ENCODE data around the gene SLC16A11. TPM values are rescaled to one million over a fixed set of nuclear protein-coding genes. Genes with fewer than 3 reads are reported as not detected.

The SLC16A11 gene
- total and polyA plus RNA-seq, 9 of the 15 experiments (the other 6 are each of a cell fraction or from before 2014, with no cell fraction given): not detected

GRCh38 chr17:7019839-7020519 is 23.9 kb downstream of the SLC16A11 start:
- Histone ChIP-seq H3K4me2 (ENCODE audit: insufficient read depth, low read length) (peak overlapping the region; percentile 58), H2AFZ (ENCODE audit: low read depth, low read length) (peak overlapping the region; percentile 97), H3K9me3 (replicated peaks; ENCODE audit: control insufficient read depth, insufficient read depth, low read depth, low read length) (no peaks in the 10 kb centered on the region), H3K27ac (ENCODE audit: extremely low read depth, low read depth, low read length) (peak overlapping the region; percentile 78; the same call in 2 of the 3 replicates), H3K9me1 (ENCODE audit: control insufficient read depth, insufficient read depth, low read length) (no peaks in the 10 kb centered on the region), H3K79me2 (ENCODE audit: control insufficient read depth, insufficient read depth, low read length) (peaks cover 14% of the 10 kb centered on the region), H3K36me3 (ENCODE audit: control insufficient read depth, insufficient read depth, low read length) (no peaks in the 10 kb centered on the region), H3K27me3 (ENCODE audit: control insufficient read depth in 2 of 2, insufficient read depth in 2 of 2, low read length in 2 of 2) (no peaks in the 10 kb centered on the region), H3K4me3 (peak overlapping the region; percentile 17; the same call in 1 of the 2 replicates), H3K4me1 (replicated peaks in 1 of 2; ENCODE audit: control insufficient read depth in 2 of 2, insufficient read depth in 2 of 2, low read length in 2 of 2) (peaks cover 48 to 82% of the 10 kb centered on the region in 2 experiments), H4K20me1 (replicated peaks; ENCODE audit: control insufficient read depth, insufficient read depth, low read length) (no peaks in the 10 kb centered on the region), H3K9ac (ENCODE audit: insufficient read depth in 1 of 2, low read depth in 2 of 2, low read length in 2 of 2) (peak overlapping the region; percentile 53 to 87)
- no peak for ATAC-seq
- BruUV-seq (replicated peaks): no TSS peak
- CTCF ChIA-PET (ENCODE audit: low intra/inter-chr PET ratio): no interaction called here
- POLR2A ChIA-PET: interaction anchor here (1.0 kb wide), 1 partner anchor 104 kb away, joined by 4 read pairs; no protein-coding TSS in a partner anchor
- intact Hi-C loops (cut with micrococcal nuclease): loop anchor here (5.0 kb wide), 1 partner anchor 263 kb away; the partner anchor contains the start of gene XAF1
- 26% methylated on average over 7 of the region's 16 CpGs for WGBS (ENCODE audit: insufficient coverage, low coverage, missing lambda C conversion rate)
- peak; percentile 49 for FAIRE-seq
- in situ Hi-C loops (cut with MboI): no loop called here
- peak in 2 of 4 experiments; percentile 41 to 58 for DNase-seq (ENCODE audit: extremely low read depth in 1 of 4, low spot score in 3 of 4)
- TF ChIP-seq JUND (IDR thresholded peaks at IDR 0.05; ENCODE audit: borderline replicate concordance, low read depth, low read length) (no peak), JUND (tag; IDR thresholded peaks at IDR 0.05; ENCODE audit: borderline replicate concordance, low read depth, low read length) (no peak), HMBOX1 (IDR thresholded peaks at IDR 0.05) (no peak), HEY1 (CRISPR knock-in tag; IDR thresholded peaks at IDR 0.05; ENCODE audit: borderline replicate concordance) (no peak), NFRKB (IDR thresholded peaks at IDR 0.05; ENCODE audit: low read depth) (peak; percentile 77), ZNF121 (CRISPR knock-in tag; conservative IDR thresholded peaks at IDR 0.05) (no peak), ID3 (CRISPR knock-in tag; IDR thresholded peaks at IDR 0.05) (no peak), ID3 (tag; IDR thresholded peaks at IDR 0.05) (no peak), MNT (conservative IDR thresholded peaks at IDR 0.05) (no peak), NFIC (IDR thresholded peaks at IDR 0.05) (peak; percentile 24; the same call in 1 of the 2 replicates), ZBTB7A (IDR thresholded peaks at IDR 0.05; ENCODE audit: borderline replicate concordance, control insufficient read depth, low read depth, low read length) (peak; percentile 20; the same call in 1 of the 2 replicates), ZNF740 (CRISPR knock-in tag; IDR thresholded peaks at IDR 0.05) (peak; percentile 91), ZNF740 (tag; IDR thresholded peaks at IDR 0.05) (peak in 1 of 2 experiments; percentile 88; a peak in 2 of 4 replicates), SP2 (IDR thresholded peaks at IDR 0.05; ENCODE audit: extremely low read depth, low read depth, low read length, poor library complexity, severe bottlenecking) (no peak), VEZF1 (CRISPR knock-in tag; IDR thresholded peaks at IDR 0.05) (peak; percentile 84), CBFB (CRISPR knock-in tag; IDR thresholded peaks at IDR 0.05) (no peak)
